ENCODE measurements around the gene MTPN. TPM values are rescaled to one million over a fixed set of nuclear protein-coding genes. Genes with fewer than 3 reads are reported as not detected.
A peak's percentile ranks its signal among the peaks of the same experiment; 100 is the strongest.

Gene MTPN
- total RNA-seq, 2 experiments from 2014 or later, result 123 to 136 TPM

GRCh38 chr7:135956393-135956792 lies 20.8 kb downstream of the MTPN start:
- Mint-ChIP-seq H3K27me3 (no peaks in the 10 kb centered on the region), H3K4me1 (peaks cover 40% of the 10 kb centered on the region), H3K36me3 (ENCODE audit: low read depth) (peaks cover 32% of the 10 kb centered on the region), H3K27ac (no peak overlapping the region), H3K4me3 (no peak overlapping the region), H3K9me3 (ENCODE audit: low read depth) (no peaks in the 10 kb centered on the region)
- intact Hi-C loops (cut with DNase I, micrococcal nuclease), result no loop called here
- DNase-seq, result no peak
- POLR2A ChIA-PET, result no interaction called here
- CTCF ChIA-PET, result interaction anchor here (1.6 kb wide), 1 partner anchor 10 kb away, joined by 4 read pairs; no protein-coding TSS in a partner anchor
- ATAC-seq, result no peak

GRCh38 chr7:135950972-135951371 lies 26.2 kb downstream of the MTPN start:
- Mint-ChIP-seq H3K27me3 (no peaks in the 10 kb centered on the region), H3K9me3 (ENCODE audit: low read depth) (no peaks in the 10 kb centered on the region), H3K4me1 (peaks cover 34% of the 10 kb centered on the region), H3K27ac (no peak overlapping the region), H3K4me3 (no peak overlapping the region), H3K36me3 (ENCODE audit: low read depth) (peaks cover 47% of the 10 kb centered on the region)
- CTCF ChIA-PET, result interaction anchor here (0.5 to 3.4 kb wide), 4 partner anchors 10 to 743 kb away, joined by 3 to 9 read pairs (median 5); no protein-coding TSS in a partner anchor
- no peak for DNase-seq
- intact Hi-C loops (cut with DNase I, micrococcal nuclease), result no loop called here
- no peak for ATAC-seq
- POLR2A ChIA-PET, result no interaction called here

GRCh38 chr7:135950429-135950828 lies 26.7 kb downstream of the MTPN start:
- ATAC-seq, result no peak
- peaks cover 33% of the 10 kb centered on the region for H3K4me1 Mint-ChIP-seq
- intact Hi-C loops (cut with DNase I, micrococcal nuclease), result no loop called here
- DNase-seq, result no peak
- no peaks in the 10 kb centered on the region for H3K27me3 Mint-ChIP-seq
- no peak overlapping the region for H3K27ac Mint-ChIP-seq
- POLR2A ChIA-PET, result no interaction called here
- H3K36me3 Mint-ChIP-seq (ENCODE audit: low read depth), result peaks cover 47% of the 10 kb centered on the region
- no peaks in the 10 kb centered on the region for H3K9me3 Mint-ChIP-seq (ENCODE audit: low read depth)
- CTCF ChIA-PET, result interaction anchor here (0.5 to 3.4 kb wide), 4 partner anchors 10 to 159 kb away, joined by 3 to 9 read pairs (median 5); no protein-coding TSS in a partner anchor
- no peak overlapping the region for H3K4me3 Mint-ChIP-seq

GRCh38 chr7:135946289-135947055 lies 30.7 kb downstream of the MTPN start:
- peaks cover 37% of the 10 kb centered on the region for H3K4me1 Mint-ChIP-seq
- DNase-seq (no peak), ATAC-seq (no peak)
- peaks cover 38% of the 10 kb centered on the region for H3K36me3 Mint-ChIP-seq (ENCODE audit: low read depth)
- intact Hi-C loops (cut with DNase I, micrococcal nuclease), result no loop called here
- no peaks in the 10 kb centered on the region for H3K27me3 Mint-ChIP-seq
- no peak overlapping the region for H3K27ac Mint-ChIP-seq
- ChIA-PET CTCF (interaction anchor here (0.7 to 1.4 kb wide), 2 partner anchors 24 to 28 kb away, joined by 3 to 4 read pairs; no protein-coding TSS in a partner anchor), POLR2A (no interaction called here)
- no peak overlapping the region for H3K4me3 Mint-ChIP-seq
- H3K9me3 Mint-ChIP-seq (ENCODE audit: low read depth), result no peaks in the 10 kb centered on the region

GRCh38 chr7:135944753-135945152 lies 32.4 kb downstream of the MTPN start:
- Mint-ChIP-seq H3K27me3 (no peaks in the 10 kb centered on the region), H3K27ac (no peak overlapping the region), H3K9me3 (ENCODE audit: low read depth) (no peaks in the 10 kb centered on the region), H3K4me3 (no peak overlapping the region), H3K36me3 (ENCODE audit: low read depth) (peaks cover 23% of the 10 kb centered on the region), H3K4me1 (peaks cover 46% of the 10 kb centered on the region)
- ChIA-PET POLR2A (no interaction called here), CTCF (no interaction called here)
- intact Hi-C loops (cut with DNase I, micrococcal nuclease), result no loop called here
- DNase-seq (no peak), ATAC-seq (no peak)

GRCh38 chr7:135943134-135943879 lies 33.9 kb downstream of the MTPN start:
- POLR2A ChIA-PET, result no interaction called here
- Mint-ChIP-seq H3K4me3 (no peak overlapping the region), H3K4me1 (peaks cover 54% of the 10 kb centered on the region), H3K9me3 (ENCODE audit: low read depth) (no peaks in the 10 kb centered on the region), H3K27ac (no peak overlapping the region), H3K27me3 (no peaks in the 10 kb centered on the region), H3K36me3 (ENCODE audit: low read depth) (peaks cover 19% of the 10 kb centered on the region)
- CTCF ChIA-PET, result interaction anchor here (0.8 to 1.6 kb wide), 3 partner anchors 10 to 52 kb away, joined by 3 read pairs; no protein-coding TSS in a partner anchor
- intact Hi-C loops (cut with DNase I, micrococcal nuclease), result loop anchor here in 1 of 2 experiments (2.0 kb wide), 1 partner anchor 15 kb away; no protein-coding TSS in a partner anchor
- ATAC-seq (no peak), DNase-seq (no peak)

GRCh38 chr7:135942614-135943013 lies 34.5 kb downstream of the MTPN start:
- H3K27ac Mint-ChIP-seq, result no peak overlapping the region
- CTCF ChIA-PET, result interaction anchor here (0.7 to 1.3 kb wide), 3 partner anchors 10 to 24 kb away, joined by 3 read pairs; no protein-coding TSS in a partner anchor
- no peaks in the 10 kb centered on the region for H3K27me3 Mint-ChIP-seq

GRCh38 chr7:135940077-135941075 lies 36.8 kb downstream of the MTPN start:
- Mint-ChIP-seq H3K4me1 (peaks cover 56% of the 10 kb centered on the region), H3K36me3 (ENCODE audit: low read depth) (peaks cover 12% of the 10 kb centered on the region), H3K9me3 (ENCODE audit: low read depth) (no peaks in the 10 kb centered on the region), H3K27me3 (no peaks in the 10 kb centered on the region), H3K27ac (no peak overlapping the region), H3K4me3 (no peak overlapping the region)
- CTCF ChIA-PET, result interaction anchor here (0.5 to 1.7 kb wide), 4 partner anchors 11 to 772 kb away, joined by 3 to 6 read pairs (median 5); no protein-coding TSS in a partner anchor
- POLR2A ChIA-PET, result interaction anchor here (0.7 kb wide), 1 partner anchor 133 kb away, joined by 3 read pairs; no protein-coding TSS in a partner anchor
- no peak for DNase-seq
- peak; percentile 39 for ATAC-seq
- intact Hi-C loops (cut with DNase I, micrococcal nuclease), result no loop called here

More at GRCh38 chr7:135942614-135943013, 34.5 kb downstream of the MTPN start:
- no peaks in the 10 kb centered on the region for H3K9me3 Mint-ChIP-seq (ENCODE audit: low read depth)
- peaks cover 57% of the 10 kb centered on the region for H3K4me1 Mint-ChIP-seq
- H3K4me3 Mint-ChIP-seq, result no peak overlapping the region
- intact Hi-C loops (cut with DNase I, micrococcal nuclease), result loop anchor here in 1 of 2 experiments (2.0 kb wide), 1 partner anchor 16 kb away; no protein-coding TSS in a partner anchor
- POLR2A ChIA-PET, result no interaction called here
- ATAC-seq, result peak; percentile 26
- H3K36me3 Mint-ChIP-seq (ENCODE audit: low read depth), result peaks cover 17% of the 10 kb centered on the region
- DNase-seq, result no peak

GRCh38 chr7:135939261-135939812 lies 37.8 kb downstream of the MTPN start:
- DNase-seq (no peak), ATAC-seq (no peak)
- ChIA-PET POLR2A (no interaction called here), CTCF (interaction anchor here (0.6 to 1.3 kb wide), 2 partner anchors 10 kb away, joined by 3 to 4 read pairs; no protein-coding TSS in a partner anchor)
- Mint-ChIP-seq H3K4me1 (peaks cover 62% of the 10 kb centered on the region), H3K4me3 (no peak overlapping the region), H3K9me3 (ENCODE audit: low read depth) (no peaks in the 10 kb centered on the region), H3K27me3 (no peaks in the 10 kb centered on the region), H3K27ac (no peak overlapping the region), H3K36me3 (ENCODE audit: low read depth) (peaks cover 12% of the 10 kb centered on the region)
- intact Hi-C loops (cut with DNase I, micrococcal nuclease), result no loop called here

GRCh38 chr7:135938563-135938962 lies 38.6 kb downstream of the MTPN start:
- Mint-ChIP-seq H3K4me1 (peaks cover 70% of the 10 kb centered on the region), H3K27me3 (no peaks in the 10 kb centered on the region), H3K9me3 (ENCODE audit: low read depth) (no peaks in the 10 kb centered on the region), H3K27ac (no peak overlapping the region), H3K36me3 (ENCODE audit: low read depth) (peaks cover 12% of the 10 kb centered on the region), H3K4me3 (no peak overlapping the region)
- intact Hi-C loops (cut with DNase I, micrococcal nuclease), result no loop called here
- DNase-seq (no peak), ATAC-seq (peak; percentile 38)
- ChIA-PET CTCF (interaction anchor here (1.3 kb wide), 1 partner anchor 11 kb away, joined by 4 read pairs; no protein-coding TSS in a partner anchor), POLR2A (interaction anchor here (0.6 to 0.7 kb wide), 2 partner anchors 106 to 733 kb away, joined by 3 read pairs; no protein-coding TSS in a partner anchor)

Measured in activated CD4-positive, alpha-beta T cell treated with anti-CD3 and anti-CD28 coated beads for 36 hours (primary cell).